RWPE1 (cell line): Measurements from ENCODE around the gene SLC39A11.

Experiments used
- CTCF ChIA-PET: fragments of 350-600 bp; sonication (Branson Sonifier 250); formaldehyde crosslinking; extraction: SDS; loops from one replicate; lab custom pipeline; 2021; lab: Yijun Ruan, JAX
- POLR2A ChIA-PET: fragments of 400-600 bp; formaldehyde crosslinking; extraction: SDS; loops from one replicate; lab custom pipeline; 2020; ENCODE audit warnings: antibody characterized with exemption; ENCODE audit not compliant: low non-redundant PET; lab: Yijun Ruan, JAX
- DNase-seq: peaks from one replicate; pipeline ENCODE4 v3.0.0; 2012; ENCODE audit warnings: low spot score
- H3K27ac ChIP-seq: fragments of 450-650 bp; 2 replicates; pipeline ENCODE4 v1.5.1; 2017
- CTCF ChIP-seq: fragments of 450-650 bp; conservative IDR thresholded peaks from 2 replicates; pipeline ENCODE4 v1.5.1; 2017; ENCODE audit warnings: low read depth, mild to moderate bottlenecking

SLC39A11 gene

GRCh38 chr17:72691586-72691985 lies 400.9 kb downstream of the SLC39A11 start:
- TF ChIP-seq CTCF, result no peak
- ChIA-PET POLR2A (no interaction called here), CTCF (no interaction called here)
- no peak for DNase-seq
- H3K27ac ChIP-seq, result no peak overlapping the region

- ChIA-PET CTCF (no interaction called here), POLR2A (no interaction called here)
- DNase-seq, result no peak
- no peak for TF ChIP-seq CTCF
- no peak overlapping the region for H3K27ac ChIP-seq
Measured at GRCh38 chr17:72691017-72691416, 401.5 kb downstream of the SLC39A11 start.

- ChIA-PET CTCF (no interaction called here), POLR2A (no interaction called here)
- no peak for DNase-seq
- no peak for TF ChIP-seq CTCF
- H3K27ac ChIP-seq, result peak overlapping the region; percentile 56
Measured at GRCh38 chr17:72687886-72688285, 404.6 kb downstream of the SLC39A11 start.

- ChIA-PET CTCF (interaction anchor here (0.6 to 1.0 kb wide), 3 partner anchors 125 to 361 kb away, joined by 3 read pairs; no protein-coding TSS in a partner anchor), POLR2A (no interaction called here)
- peak overlapping the region; percentile 91 for H3K27ac ChIP-seq
- TF ChIP-seq CTCF, result no peak
- no peak for DNase-seq
Measured at GRCh38 chr17:72684405-72685020, 408.0 kb downstream of the SLC39A11 start.

- ChIA-PET CTCF (interaction anchor here (0.7 to 1.0 kb wide), 3 partner anchors 45 to 362 kb away, joined by 3 read pairs; no protein-coding TSS in a partner anchor), POLR2A (interaction anchor here (0.6 kb wide), 1 partner anchor 92 kb away, joined by 4 read pairs; no protein-coding TSS in a partner anchor)
- H3K27ac ChIP-seq, result peak overlapping the region; percentile 91
- no peak for TF ChIP-seq CTCF
- DNase-seq, result peak; percentile 96
Measured at GRCh38 chr17:72683506-72684404, 408.7 kb downstream of the SLC39A11 start.

- TF ChIP-seq CTCF, result no peak
- H3K27ac ChIP-seq, result no peak overlapping the region
- no peak for DNase-seq
- POLR2A ChIA-PET, result no interaction called here
- CTCF ChIA-PET, result interaction anchor here (0.6 kb wide), 1 partner anchor 509 kb away, joined by 5 read pairs; no protein-coding TSS in a partner anchor
Measured at GRCh38 chr17:72682605-72683004, 409.9 kb downstream of the SLC39A11 start.
